ENCODE measurements around the gene DIAPH2. TPM values are rescaled to one million over a fixed set of nuclear protein-coding genes. Genes with fewer than 3 reads are reported as not detected.

Gene DIAPH2
- total RNA-seq, 1 experiment from 2014 or later = 10.9 TPM

GRCh38 chrX:96843566-96843965, 158.9 kb downstream of the DIAPH2 start:
- no peak overlapping the region for H3K9ac ChIP-seq (ENCODE audit: low read length)
- no peak overlapping the region for H2AFZ ChIP-seq (ENCODE audit: low read depth, low read length, poor library complexity, severe bottlenecking)
- H3K36me3 ChIP-seq (ENCODE audit: control insufficient read depth in 1 of 2, insufficient read depth in 2 of 2, low read length in 2 of 2) = no peaks in the 10 kb centered on the region
- no peak overlapping the region for H3K4me3 ChIP-seq (replicated peaks in 1 of 2; ENCODE audit: low read depth in 1 of 2, low read length in 2 of 2)
- H3K9me3 ChIP-seq (ENCODE audit: control insufficient read depth in 1 of 2, insufficient read depth in 1 of 2, low read depth in 1 of 2, low read length in 2 of 2) = no peaks in the 10 kb centered on the region
- H3K27me3 ChIP-seq (ENCODE audit: insufficient read depth, low read length) = no peaks in the 10 kb centered on the region
- BruUV-seq (replicated peaks) = no TSS peak
- H3K79me2 ChIP-seq (ENCODE audit: insufficient read depth, low read length) = no peaks in the 10 kb centered on the region
- ChIA-PET CTCF (no interaction called here), RAD21 (ENCODE audit: low non-redundant PET in 1 of 2, low total read pairs in 2 of 2, uncharacterized antibody in 2 of 2, unreplicated experiment in 2 of 2) (no interaction called here), POLR2A (no interaction called here)
- no peak overlapping the region for H3K4me2 ChIP-seq (ENCODE audit: low read length)
- DNase-seq (ENCODE audit: low read depth, low spot score) (no peak), ATAC-seq (no peak)
- TF ChIP-seq SIN3A (IDR thresholded peaks at IDR 0.05; ENCODE audit: low read depth) (no peak), ZFX (IDR thresholded peaks at IDR 0.05) (no peak), YY1 (IDR thresholded peaks at IDR 0.05; ENCODE audit: extremely low read depth, insufficient replicate concordance, low read depth, low read length) (no peak), EGR1 (IDR thresholded peaks at IDR 0.05; ENCODE audit: low read depth) (no peak), ELF1 (IDR thresholded peaks at IDR 0.05; ENCODE audit: borderline replicate concordance, low read depth) (no peak), RAD21 (IDR thresholded peaks at IDR 0.05; ENCODE audit: low read depth) (no peak), EZH2phosphoT487 (IDR thresholded peaks at IDR 0.05; ENCODE audit: borderline replicate concordance) (no peak)
- intact Hi-C loops (cut with micrococcal nuclease) = no loop called here
- peaks cover 4 to 5% of the 10 kb centered on the region in 2 experiments; a peak in 2 of 4 replicates for H3K4me1 ChIP-seq (ENCODE audit: control insufficient read depth in 1 of 2, insufficient read depth in 2 of 2, low read length in 2 of 2)
- H3K9me2 ChIP-seq (ENCODE audit: insufficient read depth) = no peaks in the 10 kb centered on the region
- no peak overlapping the region for H3K27ac ChIP-seq (ENCODE audit: low read depth, low read length)
- H4K20me1 ChIP-seq (ENCODE audit: insufficient read depth) = no peaks in the 10 kb centered on the region

GRCh38 chrX:96846841-96847240, 162.2 kb downstream of the DIAPH2 start:
- Histone ChIP-seq H3K79me2 (ENCODE audit: insufficient read depth, low read length) (no peaks in the 10 kb centered on the region), H3K9me2 (ENCODE audit: insufficient read depth) (no peaks in the 10 kb centered on the region), H3K27ac (ENCODE audit: low read depth, low read length) (no peak overlapping the region), H3K4me1 (ENCODE audit: control insufficient read depth in 1 of 2, insufficient read depth in 2 of 2, low read length in 2 of 2) (no peaks in the 10 kb centered on the region), H3K9ac (ENCODE audit: low read length) (no peak overlapping the region), H3K4me3 (replicated peaks in 1 of 2; ENCODE audit: low read depth in 1 of 2, low read length in 2 of 2) (no peak overlapping the region), H3K9me3 (ENCODE audit: control insufficient read depth in 1 of 2, insufficient read depth in 1 of 2, low read depth in 1 of 2, low read length in 2 of 2) (no peaks in the 10 kb centered on the region), H3K36me3 (ENCODE audit: control insufficient read depth in 1 of 2, insufficient read depth in 2 of 2, low read length in 2 of 2) (no peaks in the 10 kb centered on the region), H3K4me2 (ENCODE audit: low read length) (no peak overlapping the region), H2AFZ (ENCODE audit: low read depth, low read length, poor library complexity, severe bottlenecking) (no peak overlapping the region), H3K27me3 (ENCODE audit: insufficient read depth, low read length) (no peaks in the 10 kb centered on the region), H4K20me1 (ENCODE audit: insufficient read depth) (no peaks in the 10 kb centered on the region)
- ChIA-PET POLR2A (no interaction called here), CTCF (no interaction called here), RAD21 (ENCODE audit: low non-redundant PET in 1 of 2, low total read pairs in 2 of 2, uncharacterized antibody in 2 of 2, unreplicated experiment in 2 of 2) (no interaction called here)
- DNase-seq (ENCODE audit: low read depth, low spot score) (no peak), ATAC-seq (no peak)
- BruUV-seq (replicated peaks) = no TSS peak
- intact Hi-C loops (cut with micrococcal nuclease) = no loop called here
- TF ChIP-seq TCF7L2 (IDR thresholded peaks at IDR 0.05; ENCODE audit: borderline replicate concordance, extremely low read depth, insufficient read depth, insufficient read length) = no peak
- TF ChIP-seq MAX (IDR thresholded peaks at IDR 0.05) = no peak
- TF ChIP-seq ZNF274 (IDR thresholded peaks at IDR 0.05; ENCODE audit: low read depth, low read length) = no peak
- no peak for TF ChIP-seq EZH2phosphoT487 (IDR thresholded peaks at IDR 0.05; ENCODE audit: borderline replicate concordance)
- no peak for TF ChIP-seq SP1 (IDR thresholded peaks at IDR 0.05; ENCODE audit: low read depth)
- TF ChIP-seq ATF3 (IDR thresholded peaks at IDR 0.05) = no peak
- TF ChIP-seq CBX3 (IDR thresholded peaks at IDR 0.05; ENCODE audit: low read depth) = no peak
- no peak for TF ChIP-seq JUND (IDR thresholded peaks at IDR 0.05)
- no peak for TF ChIP-seq EGR1 (IDR thresholded peaks at IDR 0.05; ENCODE audit: low read depth)
- no peak for TF ChIP-seq CEBPB (IDR thresholded peaks at IDR 0.05; ENCODE audit: low read depth)
- no peak for TF ChIP-seq RAD21 (IDR thresholded peaks at IDR 0.05; ENCODE audit: low read depth)
- no peak for TF ChIP-seq ZBTB33 (IDR thresholded peaks at IDR 0.05; ENCODE audit: extremely low read depth, insufficient replicate concordance, low read length)
- no peak for TF ChIP-seq POLR2AphosphoS5 (IDR thresholded peaks at IDR 0.05; ENCODE audit: low read depth, low read length)

All from HCT116 (cell line).